GM12875 (cell line): ENCODE data around the gene E2F3.

Experiments
- H3K4me3 ChIP-seq: one replicate; pipeline ENCODE4 v1.5.1; 2011; ENCODE audit warnings: low read depth, low read length, control low read depth
- CTCF ChIP-seq: IDR thresholded peaks from 2 replicates; pipeline ENCODE4 v1.5.1; 2011; ENCODE audit warnings: low read depth, mild to moderate bottlenecking, control low read depth, inconsistent platforms, low read length, moderate library complexity, borderline replicate concordance; ENCODE audit not compliant: insufficient read depth

E2F3 gene

DNA sequence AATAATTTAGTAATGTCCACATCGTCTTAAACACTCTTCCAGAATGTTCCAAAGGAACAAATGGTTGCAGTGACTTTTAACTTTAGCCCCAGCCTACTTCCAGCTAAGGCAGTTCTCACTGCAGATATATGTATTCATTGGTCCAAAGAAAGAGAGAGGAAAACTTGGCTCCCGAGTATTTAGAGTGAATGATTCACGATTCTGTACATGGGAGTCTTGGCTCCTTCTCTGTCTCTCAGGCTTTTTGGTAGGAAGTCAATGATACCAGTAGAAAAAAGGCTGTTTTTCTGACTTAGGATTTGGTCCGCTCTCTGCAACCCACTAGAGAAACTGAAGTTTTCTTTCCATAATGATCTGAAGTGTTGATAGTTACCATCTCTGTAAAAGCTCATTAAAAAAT, 38.6 kb downstream of the E2F3 start:
- TF ChIP-seq CTCF: no peak

DNA sequence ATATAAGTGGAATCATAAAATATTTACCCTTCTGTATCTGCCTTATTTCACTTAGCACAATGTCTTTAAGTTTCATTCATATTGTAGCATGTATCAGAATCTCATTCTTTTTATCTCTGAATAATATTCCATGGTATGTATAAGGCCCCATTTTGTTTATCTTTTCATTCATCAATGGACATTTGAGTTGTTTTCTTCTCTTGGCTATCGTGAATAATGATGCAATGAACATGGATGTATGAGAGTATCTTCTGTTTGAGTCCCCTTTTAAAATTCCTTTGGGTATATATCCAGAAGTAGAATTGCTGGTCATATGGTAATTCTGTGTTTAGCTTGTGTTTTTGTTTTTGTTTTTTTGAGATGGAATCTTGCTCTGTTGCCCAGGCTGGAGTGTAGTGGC, 39.6 kb downstream of the E2F3 start:
- H3K4me3 ChIP-seq: no peak overlapping the region
- TF ChIP-seq CTCF: no peak

More for the DNA sequence above, 38.6 kb downstream of the E2F3 start:
- no peak overlapping the region for H3K4me3 ChIP-seq

DNA sequence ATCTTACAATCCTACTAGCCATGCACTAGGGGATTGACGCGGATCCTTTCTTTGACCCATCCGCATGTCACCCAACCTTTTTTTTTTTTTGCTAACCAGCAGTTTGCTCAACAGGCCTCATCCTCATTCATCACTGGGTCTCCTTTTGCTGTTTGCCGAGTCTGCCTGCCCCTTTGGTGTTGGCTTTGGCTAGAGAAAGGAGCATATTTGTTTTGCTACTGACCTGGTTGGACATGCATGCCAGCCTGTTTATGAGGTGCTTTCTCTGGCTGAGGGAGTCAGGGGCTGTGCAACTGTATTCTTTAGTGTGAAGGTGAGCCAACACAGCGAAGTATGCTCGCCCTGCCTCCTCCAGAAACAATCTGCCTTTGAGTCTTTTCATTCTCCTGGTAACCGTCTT, 40.2 kb downstream of the E2F3 start:
- no peak for TF ChIP-seq CTCF
- no peak overlapping the region for H3K4me3 ChIP-seq

DNA sequence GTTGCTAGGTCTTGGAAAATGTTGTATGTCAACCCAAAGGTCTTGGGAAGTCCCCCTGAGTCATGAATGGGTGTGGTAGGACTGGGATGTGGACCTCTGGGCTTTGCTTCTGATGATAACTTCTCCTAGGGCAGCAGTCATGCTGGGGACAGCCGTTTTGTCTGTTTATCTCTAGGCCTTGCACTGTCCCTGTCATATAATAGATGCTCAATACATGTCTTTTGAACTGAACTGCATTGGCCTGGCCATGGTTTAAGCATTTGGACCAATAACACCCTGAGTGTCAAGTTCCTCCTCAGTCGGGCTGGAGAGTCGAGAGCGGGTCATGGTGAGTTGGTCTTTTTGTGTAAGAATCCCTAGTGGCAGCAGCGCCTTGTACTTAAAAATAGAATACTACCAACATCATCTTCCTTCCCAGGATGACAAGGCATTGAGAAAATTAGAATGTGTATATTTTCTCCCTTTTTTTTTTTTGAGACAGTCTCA, 43.1 kb downstream of the E2F3 start:
- H3K4me3 ChIP-seq: no peak overlapping the region
- TF ChIP-seq CTCF: no peak

- TF ChIP-seq CTCF: no peak
Measured at GRCh38 chr6:20447157-20447556, 45.5 kb downstream of the E2F3 start.

DNA sequence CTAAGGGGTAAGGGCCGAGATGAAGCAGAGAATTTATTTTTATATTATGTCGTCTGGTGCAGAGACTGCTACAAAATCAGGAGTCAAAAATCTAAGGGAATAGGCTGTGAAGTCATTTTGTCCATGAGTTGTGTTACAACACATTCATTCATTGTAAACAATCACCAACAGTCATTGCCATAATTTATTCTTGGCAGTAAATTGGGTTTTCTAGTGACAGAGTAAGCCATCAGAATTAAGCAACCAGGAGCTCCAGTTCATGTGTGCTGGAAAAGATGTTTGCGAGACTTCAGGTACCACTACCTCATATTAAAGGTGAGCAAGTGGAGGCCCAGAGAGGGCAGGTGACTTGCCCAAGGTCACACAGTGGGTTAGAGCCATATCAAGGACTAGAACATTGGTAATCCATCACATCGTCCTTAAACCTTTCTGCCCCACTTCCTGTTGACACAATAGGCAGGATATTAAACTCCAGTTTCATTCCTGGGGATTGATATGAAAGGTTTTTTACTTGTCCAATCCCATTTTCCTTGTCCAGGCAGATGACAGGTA, 46.0 kb downstream of the E2F3 start:
- TF ChIP-seq CTCF: no peak
- H3K4me3 ChIP-seq: no peak overlapping the region

More at GRCh38 chr6:20447157-20447556, 45.5 kb downstream of the E2F3 start:
- no peak overlapping the region for H3K4me3 ChIP-seq

GRCh38 chr6:20448828-20449227, 47.1 kb downstream of the E2F3 start:
- H3K4me3 ChIP-seq: no peak overlapping the region
- TF ChIP-seq CTCF: no peak
